ENCODE data around the gene STEAP1B.
A peak's percentile ranks its signal among the peaks of the same experiment; 100 is the strongest.
"Not testable (repeated sequence)": the region's sequence is repeated elsewhere in the genome, so short reads cannot be mapped to it uniquely, and the experiment has no call there.

STEAP1B gene

DNA sequence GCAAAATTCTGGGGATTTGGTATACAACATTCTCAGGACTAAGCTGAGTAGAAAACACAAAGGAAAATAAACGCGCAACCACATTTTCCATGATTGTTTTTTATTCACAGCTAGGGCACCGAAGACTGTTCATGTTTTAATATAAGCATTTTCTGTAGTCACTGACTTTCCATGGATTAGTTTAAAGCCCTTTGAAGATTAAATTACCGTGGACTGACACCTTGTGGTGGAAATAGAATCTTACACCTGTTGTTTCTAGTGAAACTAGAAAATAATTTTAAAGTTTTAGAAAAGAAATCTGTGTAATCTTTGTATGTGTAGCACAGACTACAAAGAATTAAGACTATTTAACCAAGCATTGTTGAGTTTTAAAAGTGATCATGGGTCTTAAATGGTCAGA, 1.3 kb upstream of the STEAP1B start:
- TF ChIP-seq, protein P1, sequence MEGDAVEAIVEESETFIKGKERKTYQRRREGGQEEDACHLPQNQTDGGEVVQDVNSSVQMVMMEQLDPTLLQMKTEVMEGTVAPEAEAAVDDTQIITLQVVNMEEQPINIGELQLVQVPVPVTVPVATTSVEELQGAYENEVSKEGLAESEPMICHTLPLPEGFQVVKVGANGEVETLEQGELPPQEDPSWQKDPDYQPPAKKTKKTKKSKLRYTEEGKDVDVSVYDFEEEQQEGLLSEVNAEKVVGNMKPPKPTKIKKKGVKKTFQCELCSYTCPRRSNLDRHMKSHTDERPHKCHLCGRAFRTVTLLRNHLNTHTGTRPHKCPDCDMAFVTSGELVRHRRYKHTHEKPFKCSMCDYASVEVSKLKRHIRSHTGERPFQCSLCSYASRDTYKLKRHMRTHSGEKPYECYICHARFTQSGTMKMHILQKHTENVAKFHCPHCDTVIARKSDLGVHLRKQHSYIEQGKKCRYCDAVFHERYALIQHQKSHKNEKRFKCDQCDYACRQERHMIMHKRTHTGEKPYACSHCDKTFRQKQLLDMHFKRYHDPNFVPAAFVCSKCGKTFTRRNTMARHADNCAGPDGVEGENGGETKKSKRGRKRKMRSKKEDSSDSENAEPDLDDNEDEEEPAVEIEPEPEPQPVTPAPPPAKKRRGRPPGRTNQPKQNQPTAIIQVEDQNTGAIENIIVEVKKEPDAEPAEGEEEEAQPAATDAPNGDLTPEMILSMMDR (IDR thresholded peaks at IDR 0.05; ENCODE audit: insufficient read depth, missing control alignments): peak; percentile 40
- DNase-seq (ENCODE audit: insufficient read length, low spot score); FAIRE-seq: not testable (repeated sequence)

DNA sequence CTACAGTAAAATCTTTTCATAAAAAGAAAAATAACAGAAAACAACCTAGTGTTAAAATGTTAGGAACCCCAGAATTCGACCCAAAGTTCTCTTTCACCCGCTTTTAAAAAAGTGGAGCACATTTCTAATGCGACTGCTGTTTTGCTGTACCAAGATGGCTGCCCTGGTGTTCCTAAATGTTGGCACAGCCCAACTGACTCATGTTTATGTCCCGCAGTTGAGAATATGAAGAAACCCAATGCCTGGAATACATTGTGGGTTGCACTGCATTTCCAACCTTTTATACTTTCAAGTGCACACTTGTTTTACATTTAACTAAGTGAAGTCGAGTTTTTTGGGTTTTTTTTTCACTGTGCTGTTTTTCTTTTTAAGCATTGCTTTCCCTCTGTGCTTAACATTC, 944 bp downstream of the STEAP1B start:
- no peak for FAIRE-seq
- no peak for DNase-seq (ENCODE audit: insufficient read length, low spot score)
- TF ChIP-seq, protein P1 (IDR thresholded peaks at IDR 0.05; ENCODE audit: insufficient read depth, missing control alignments): no peak

DNA sequence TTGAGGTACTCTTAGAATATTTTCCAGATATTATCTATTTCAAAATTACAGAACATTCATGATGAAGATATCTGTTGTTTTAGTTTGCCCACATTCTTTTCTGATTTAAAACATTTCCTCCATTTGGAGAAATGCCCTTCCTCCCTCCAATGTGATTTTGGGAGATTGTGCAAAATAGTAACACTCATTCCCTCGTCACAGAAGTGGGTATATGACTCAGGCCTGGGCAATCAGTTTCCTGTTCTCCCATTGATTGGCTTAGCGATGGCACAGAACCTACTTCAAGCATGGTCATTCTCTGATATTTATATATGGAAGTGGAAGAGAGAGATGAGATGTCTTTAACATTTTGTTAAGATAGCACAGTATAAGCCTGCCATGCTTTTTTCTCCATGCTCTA, 3.1 kb downstream of the STEAP1B start:
- not testable (repeated sequence) for DNase-seq (ENCODE audit: insufficient read length, low spot score); FAIRE-seq

DNA sequence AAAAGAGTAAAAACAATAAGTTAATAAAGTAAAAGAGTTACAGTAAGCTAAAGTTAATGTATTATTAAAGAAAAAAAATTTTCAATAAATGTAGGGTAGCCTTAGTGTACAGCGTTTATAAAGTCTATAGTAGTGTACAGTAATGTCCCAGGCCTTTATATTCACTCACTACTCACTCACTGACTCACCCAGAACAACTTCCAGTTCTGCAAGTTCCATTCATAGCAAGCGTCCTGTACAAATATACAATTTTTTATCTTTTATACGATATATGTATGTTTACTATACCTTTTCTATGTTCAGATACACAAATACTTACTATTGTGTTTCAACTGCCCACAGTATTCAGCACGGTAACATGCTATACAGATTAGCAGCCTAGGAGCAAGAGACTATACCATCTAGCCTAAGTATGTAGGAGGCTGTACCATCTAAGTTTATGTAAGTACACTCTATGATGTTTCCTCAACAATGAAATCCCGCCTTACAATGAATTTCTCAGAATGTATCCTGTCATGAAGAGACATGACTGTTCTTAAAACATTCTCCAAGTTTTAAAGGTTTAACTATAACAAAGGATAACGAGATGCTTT, 3.6 kb downstream of the STEAP1B start:
- FAIRE-seq; DNase-seq (ENCODE audit: insufficient read length, low spot score): not testable (repeated sequence)

DNA sequence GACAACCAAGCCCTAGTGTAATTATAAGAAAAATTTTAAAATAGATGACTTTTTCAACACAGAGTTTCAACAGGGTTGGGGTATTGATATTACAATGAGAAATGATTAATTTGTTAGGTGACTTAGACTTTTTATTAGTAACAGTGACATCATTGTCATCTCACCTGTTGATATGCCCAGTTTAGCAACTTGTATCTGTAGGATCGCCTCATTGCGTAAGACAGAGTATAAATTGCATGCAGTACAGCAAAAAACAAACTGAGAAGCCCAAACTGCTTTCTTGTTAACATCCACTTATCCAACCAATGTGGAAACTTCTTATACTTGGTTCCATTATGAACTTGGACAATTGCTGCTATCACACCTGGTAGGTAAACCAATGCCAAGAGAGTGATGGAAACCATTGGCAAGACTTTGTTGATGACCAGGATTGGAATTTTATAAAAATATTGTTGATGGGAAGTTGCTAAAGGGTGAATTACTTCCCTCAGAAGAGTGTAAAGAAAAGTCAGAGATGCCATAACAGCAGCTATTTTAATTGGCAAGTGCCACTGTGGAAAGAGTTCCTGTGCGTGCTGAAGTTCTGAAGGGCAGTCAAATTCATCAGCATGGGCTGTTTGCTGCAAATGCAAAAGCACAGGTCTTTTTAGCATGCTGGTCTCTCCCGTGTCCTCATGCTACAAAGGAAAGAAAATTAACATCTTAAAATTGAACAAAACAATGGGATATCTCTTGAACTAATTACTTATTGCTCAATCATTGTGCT, 6.6 kb downstream of the STEAP1B start:
- DNase-seq (ENCODE audit: insufficient read length, low spot score): not testable (repeated sequence)
- FAIRE-seq: peak; percentile 32

DNA sequence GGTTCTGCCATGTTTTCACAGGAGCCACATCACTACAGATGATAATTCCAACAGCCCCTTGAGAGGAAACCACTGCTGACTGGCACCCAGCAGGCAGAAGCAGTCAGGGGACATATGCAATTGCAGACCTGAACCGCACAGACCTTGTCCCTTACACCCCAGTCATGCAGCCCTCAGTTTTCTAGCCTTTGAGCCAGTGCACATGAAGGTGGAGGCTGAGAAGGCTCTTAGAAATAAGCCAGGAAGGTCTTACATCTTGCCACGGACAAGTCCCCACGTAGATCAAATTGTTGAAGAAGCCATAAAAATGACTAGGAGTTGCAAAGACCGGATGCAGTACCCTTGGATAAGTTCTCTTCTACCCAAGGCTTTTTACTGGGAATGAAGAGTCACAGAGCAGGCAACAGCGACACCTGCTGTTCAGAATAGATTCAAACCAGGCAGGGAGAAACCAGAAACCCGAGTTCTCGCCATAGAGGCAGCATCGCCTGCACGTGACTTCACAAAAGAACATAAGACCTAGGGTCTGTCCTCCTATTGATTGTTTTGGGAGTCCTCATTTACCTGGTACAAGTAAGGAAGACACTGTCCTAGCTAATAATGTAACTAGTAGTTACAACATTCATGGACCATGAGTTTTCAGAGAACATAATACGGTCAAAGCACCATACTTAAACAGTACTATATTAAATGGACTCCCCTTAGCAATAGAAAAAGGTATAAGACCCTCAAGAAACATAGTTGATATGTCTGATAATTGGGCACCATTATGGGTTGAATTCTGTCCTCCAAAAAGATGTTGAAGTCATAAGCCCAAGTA, 11.1 kb downstream of the STEAP1B start:
- FAIRE-seq: peak; percentile 74
- DNase-seq (ENCODE audit: insufficient read length, low spot score): peak; percentile 63
- TF ChIP-seq, protein P1 (IDR thresholded peaks at IDR 0.05; ENCODE audit: insufficient read depth, missing control alignments): peak; percentile 85

DNA sequence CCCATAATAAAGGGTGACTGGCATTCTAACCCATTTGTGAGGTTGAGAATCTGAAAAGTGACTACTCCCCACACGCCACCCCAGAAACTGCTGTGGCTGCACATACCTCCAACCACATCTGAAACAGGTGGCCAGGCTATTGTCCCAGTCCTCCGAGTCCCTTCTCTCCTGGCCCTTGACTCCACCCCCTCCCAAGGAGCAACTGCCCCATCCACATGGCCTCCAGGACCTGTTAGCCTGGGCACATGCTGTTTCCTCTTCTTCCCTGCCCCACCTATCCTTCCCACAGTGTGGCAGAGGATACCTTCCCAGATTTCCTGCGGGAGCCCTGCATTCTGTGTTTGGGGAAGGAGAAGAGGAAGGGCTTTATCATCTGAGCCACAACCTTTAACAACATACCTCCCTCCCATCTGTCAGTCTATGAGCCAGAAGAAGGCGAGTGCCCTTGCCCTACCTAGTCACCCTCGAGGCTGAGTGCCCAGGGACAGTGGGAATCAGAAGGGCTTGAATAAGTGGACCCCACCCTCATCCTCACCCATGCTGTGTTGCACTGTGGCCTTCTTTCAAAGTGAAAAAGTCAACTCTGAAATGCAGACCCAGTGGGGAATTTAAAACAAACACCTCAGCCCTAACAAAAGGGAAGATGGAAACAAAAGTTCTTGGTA, 11.9 kb downstream of the STEAP1B start:
- TF ChIP-seq, protein P1 (IDR thresholded peaks at IDR 0.05; ENCODE audit: insufficient read depth, missing control alignments): no peak
- no peak for FAIRE-seq
- no peak for DNase-seq (ENCODE audit: insufficient read length, low spot score)

DNA sequence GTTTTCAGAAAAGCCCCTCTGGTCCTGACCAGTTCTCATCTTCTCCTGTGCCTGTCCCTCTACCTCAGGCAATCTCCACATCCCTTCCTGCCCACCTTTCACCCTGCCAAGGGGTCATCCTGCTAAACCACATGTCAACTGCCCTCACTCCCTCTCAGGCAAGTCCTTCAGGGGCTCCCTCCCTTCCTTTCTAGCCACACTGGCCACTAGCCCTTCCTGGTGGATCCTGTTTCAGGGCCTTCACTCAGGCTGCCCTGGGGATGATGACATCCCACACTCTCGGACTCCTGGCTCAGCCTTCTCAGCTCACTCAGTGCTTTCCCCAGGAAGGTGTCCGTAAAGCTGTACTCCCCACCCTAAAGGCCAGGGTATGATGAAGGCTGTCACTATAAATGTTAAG, 13.4 kb downstream of the STEAP1B start:
- DNase-seq (ENCODE audit: insufficient read length, low spot score) (no peak), FAIRE-seq (no peak)
- TF ChIP-seq, protein P1 (IDR thresholded peaks at IDR 0.05; ENCODE audit: insufficient read depth, missing control alignments): no peak
